ENCODE data around the gene TAS2R8.
"Not testable (repeated sequence)": the region's sequence is repeated elsewhere in the genome, so short reads cannot be mapped to it uniquely, and the experiment has no call there.

Gene TAS2R8
- 0 to 0.04 reads per million in 2 experiments for total RNA-seq

- DNase-seq (ENCODE audit: low read depth), result no peak
Measured at GRCh38 chr12:10807186-10807585, at the start of gene TAS2R8. TAS2R8 (minus strand) TSS chr12:10807286; CDS start chr12:10806980, 306 bp downstream.

GRCh38 chr12:10855807-10856206 is 48.7 kb upstream of the TAS2R8 start:
- no peak for DNase-seq (ENCODE audit: low read depth)

GRCh38 chr12:10853776-10854175 is 46.7 kb upstream of the TAS2R8 start:
- DNase-seq (ENCODE audit: low read depth), result no peak

- DNase-seq (ENCODE audit: low read depth), result no peak
Measured at GRCh38 chr12:10851243-10851858, 44.3 kb upstream of the TAS2R8 start.

GRCh38 chr12:10849425-10849878 is 42.4 kb upstream of the TAS2R8 start, which contains the start of gene PRR4:
PRR4 (minus strand) TSS chr12:10849475; CDS start chr12:10849437, 38 bp downstream.
- DNase-seq (ENCODE audit: low read depth), result no peak

- no peak for DNase-seq (ENCODE audit: low read depth)
Measured at GRCh38 chr12:10847744-10848143, 40.7 kb upstream of the TAS2R8 start.

- no peak for DNase-seq (ENCODE audit: low read depth)
Measured at GRCh38 chr12:10842862-10843261, 35.8 kb upstream of the TAS2R8 start.

- DNase-seq (ENCODE audit: low read depth), result no peak
Measured at GRCh38 chr12:10838461-10838860, 31.4 kb upstream of the TAS2R8 start.

GRCh38 chr12:10829994-10830393 is 22.9 kb upstream of the TAS2R8 start:
- no peak for DNase-seq (ENCODE audit: low read depth)

- DNase-seq (ENCODE audit: low read depth), result no peak
Measured at GRCh38 chr12:10826258-10826657, 19.2 kb upstream of the TAS2R8 start, which contains the start of gene TAS2R10. TAS2R10 (minus strand) TSS chr12:10826358; CDS start chr12:10826269, 89 bp downstream.

GRCh38 chr12:10824957-10825356 is 17.9 kb upstream of the TAS2R8 start:
- DNase-seq (ENCODE audit: low read depth), result no peak

- no peak for DNase-seq (ENCODE audit: low read depth)
Measured at GRCh38 chr12:10811883-10812536, 4.9 kb upstream of the TAS2R8 start.

GRCh38 chr12:10810068-10810467 is 3.0 kb upstream of the TAS2R8 start, which contains the start of gene TAS2R9:
TAS2R9 (minus strand) TSS chr12:10810168; CDS start chr12:10810075, 93 bp downstream.
- DNase-seq (ENCODE audit: low read depth), result no peak

- DNase-seq (ENCODE audit: low read depth), result no peak
Measured at GRCh38 chr12:10802587-10802986, 4.5 kb downstream of the TAS2R8 start, which contains the start of gene TAS2R7. TAS2R7 (minus strand) TSS chr12:10802627; CDS start chr12:10802570, 57 bp downstream.

- no peak for DNase-seq (ENCODE audit: low read depth)
Measured at GRCh38 chr12:10801741-10802140, 5.3 kb downstream of the TAS2R8 start.

- no peak for DNase-seq (ENCODE audit: low read depth)
Measured at GRCh38 chr12:10794222-10794621, 12.9 kb downstream of the TAS2R8 start.

- not testable (repeated sequence) for DNase-seq (ENCODE audit: low read depth)
Measured at GRCh38 chr12:10791769-10792168, 15.3 kb downstream of the TAS2R8 start.

- no peak for DNase-seq (ENCODE audit: low read depth)
Measured at GRCh38 chr12:10783252-10783651, 23.8 kb downstream of the TAS2R8 start.

- DNase-seq (ENCODE audit: low read depth), result no peak
Measured at GRCh38 chr12:10779103-10779502, 28.0 kb downstream of the TAS2R8 start.

GRCh38 chr12:10771132-10771733 is 35.9 kb downstream of the TAS2R8 start:
- DNase-seq (ENCODE audit: low read depth), result no peak

- no peak for DNase-seq (ENCODE audit: low read depth)
Measured at GRCh38 chr12:10759657-10760056, 47.4 kb downstream of the TAS2R8 start.

GRCh38 chr12:10756194-10756593 is 50.9 kb downstream of the TAS2R8 start:
- DNase-seq (ENCODE audit: low read depth), result no peak

Measured in T follicular helper cell (primary cell).